HEK293 (cell line): Measurements from ENCODE around the gene ANAPC2.
A peak's percentile ranks its signal among the peaks of the same experiment; 100 is the strongest.

Source experiments
- EGR2 ChIP-seq: fragments of 450-650 bp; formaldehyde crosslinking; IDR thresholded peaks from 2 replicates; pipeline ENCODE4 v1.5.1; 2016; ENCODE audit warnings: low read depth, missing biosample characterization, missing genetic modification characterization
- FEZF1 ChIP-seq: fragments of 450-650 bp; formaldehyde crosslinking; IDR thresholded peaks from 2 replicates; pipeline ENCODE4 v1.5.1; 2016; ENCODE audit warnings: missing biosample characterization, missing genetic modification characterization
- KLF16 ChIP-seq: fragments of 450-650 bp; formaldehyde crosslinking; IDR thresholded peaks from 2 replicates; pipeline ENCODE4 v1.5.1; 2017; ENCODE audit warnings: missing biosample characterization, missing genetic modification characterization
- KLF8 ChIP-seq: fragments of 450-650 bp; formaldehyde crosslinking; IDR thresholded peaks from 2 replicates; pipeline ENCODE4 v1.5.1; 2016; ENCODE audit warnings: missing biosample characterization, missing genetic modification characterization
- SP2 ChIP-seq: fragments of 450-650 bp; formaldehyde crosslinking; IDR thresholded peaks from 2 replicates; pipeline ENCODE4 v1.5.1; 2016; ENCODE audit warnings: missing biosample characterization, missing genetic modification characterization
- YY2 ChIP-seq: fragments of 450-650 bp; formaldehyde crosslinking; IDR thresholded peaks from 2 replicates; pipeline ENCODE4 v1.5.1; 2016; ENCODE audit warnings: missing biosample characterization, missing genetic modification characterization
- ZBTB1 ChIP-seq: fragments of 450-650 bp; formaldehyde crosslinking; IDR thresholded peaks from 2 replicates; pipeline ENCODE4 v1.5.1; 2016; ENCODE audit warnings: missing biosample characterization, missing genetic modification characterization
- ZBTB20 ChIP-seq: fragments of 450-650 bp; formaldehyde crosslinking; IDR thresholded peaks from 2 replicates; pipeline ENCODE4 v1.5.1; 2016; ENCODE audit warnings: missing biosample characterization, missing genetic modification characterization
- ZFP41 ChIP-seq: fragments of 450-650 bp; formaldehyde crosslinking; IDR thresholded peaks from 2 replicates; pipeline ENCODE4 v1.5.1; 2016; ENCODE audit warnings: missing biosample characterization, missing genetic modification characterization, borderline replicate concordance
- ZNF16 ChIP-seq: fragments of 450-650 bp; formaldehyde crosslinking; IDR thresholded peaks from 2 replicates; pipeline ENCODE4 v1.5.1; 2016; ENCODE audit warnings: low read depth, missing biosample characterization, missing genetic modification characterization
- ZNF335 ChIP-seq: fragments of 450-650 bp; formaldehyde crosslinking; conservative IDR thresholded peaks from 2 replicates; pipeline ENCODE4 v1.5.1; 2016; ENCODE audit warnings: missing biosample characterization, missing genetic modification characterization
- ZNF423 ChIP-seq: fragments of 450-650 bp; formaldehyde crosslinking; IDR thresholded peaks from 2 replicates; pipeline ENCODE4 v1.5.1; 2016; ENCODE audit warnings: missing biosample characterization, missing genetic modification characterization
- ZNF501 ChIP-seq: fragments of 450-650 bp; formaldehyde crosslinking; IDR thresholded peaks from 2 replicates; pipeline ENCODE4 v1.5.1; 2016; ENCODE audit warnings: missing biosample characterization, missing genetic modification characterization
- ZNF510 ChIP-seq: fragments of 450-650 bp; formaldehyde crosslinking; IDR thresholded peaks from 2 replicates; pipeline ENCODE4 v1.5.1; 2018; ENCODE audit warnings: mild to moderate bottlenecking, missing genetic modification characterization, missing biosample characterization; ENCODE audit not compliant: insufficient replicate concordance
- ZNF518A ChIP-seq: fragments of 450-650 bp; formaldehyde crosslinking; conservative IDR thresholded peaks from 2 replicates; pipeline ENCODE4 v1.5.1; 2016; ENCODE audit warnings: low read depth, missing biosample characterization, missing genetic modification characterization
- ZNF580 ChIP-seq: fragments of 450-650 bp; formaldehyde crosslinking; IDR thresholded peaks from 2 replicates; pipeline ENCODE4 v1.5.1; 2016; ENCODE audit warnings: missing biosample characterization, missing genetic modification characterization
- ZNF654 ChIP-seq: fragments of 450-650 bp; formaldehyde crosslinking; IDR thresholded peaks from 2 replicates; pipeline ENCODE4 v1.5.1; 2016; ENCODE audit warnings: low read depth, missing biosample characterization, missing genetic modification characterization
- ZNF660 ChIP-seq: fragments of 450-650 bp; IDR thresholded peaks from 2 replicates; pipeline ENCODE4 v1.5.1; 2018; ENCODE audit warnings: missing biosample characterization, mild to moderate bottlenecking, missing genetic modification characterization
- ZNF768 ChIP-seq: fragments of 450-650 bp; formaldehyde crosslinking; IDR thresholded peaks from 2 replicates; pipeline ENCODE4 v1.5.1; 2018; ENCODE audit warnings: missing biosample characterization, mild to moderate bottlenecking, missing genetic modification characterization
- ZNF776 ChIP-seq: fragments of 450-650 bp; formaldehyde crosslinking; IDR thresholded peaks from 2 replicates; pipeline ENCODE4 v1.5.0; 2017; ENCODE audit warnings: missing biosample characterization, missing genetic modification characterization, borderline replicate concordance
- ZNF830 ChIP-seq: fragments of 450-650 bp; IDR thresholded peaks from 2 replicates; pipeline ENCODE4 v1.5.0; 2018; ENCODE audit warnings: missing biosample characterization, missing genetic modification characterization, low read depth, mild to moderate bottlenecking, moderate library complexity
- ZSCAN30 ChIP-seq: fragments of 450-650 bp; IDR thresholded peaks from 2 replicates; pipeline ENCODE4 v1.5.1; 2018; ENCODE audit warnings: missing biosample characterization, mild to moderate bottlenecking, missing genetic modification characterization, moderate library complexity
- ZXDB ChIP-seq: fragments of 450-650 bp; formaldehyde crosslinking; IDR thresholded peaks from 2 replicates; pipeline ENCODE4 v1.5.1; 2016; ENCODE audit warnings: missing biosample characterization, missing genetic modification characterization
- TF ChIP-seq, protein P1 (sequence below): fragments of 450-650 bp; formaldehyde crosslinking; IDR thresholded peaks from 2 replicates; pipeline ENCODE4 v1.5.1; 2016; ENCODE audit warnings: missing biosample characterization, missing genetic modification characterization
- TF ChIP-seq, protein P2 (sequence below): fragments of 450-650 bp; formaldehyde crosslinking; IDR thresholded peaks from 2 replicates; pipeline ENCODE4 v1.5.1; 2017; ENCODE audit warnings: missing biosample characterization, missing genetic modification characterization
- TF ChIP-seq, protein P3 (sequence below): fragments of 450-650 bp; formaldehyde crosslinking; IDR thresholded peaks from 2 replicates; pipeline ENCODE4 v1.5.1; 2016; ENCODE audit warnings: missing biosample characterization, missing genetic modification characterization, borderline replicate concordance

ANAPC2 gene

DNA sequence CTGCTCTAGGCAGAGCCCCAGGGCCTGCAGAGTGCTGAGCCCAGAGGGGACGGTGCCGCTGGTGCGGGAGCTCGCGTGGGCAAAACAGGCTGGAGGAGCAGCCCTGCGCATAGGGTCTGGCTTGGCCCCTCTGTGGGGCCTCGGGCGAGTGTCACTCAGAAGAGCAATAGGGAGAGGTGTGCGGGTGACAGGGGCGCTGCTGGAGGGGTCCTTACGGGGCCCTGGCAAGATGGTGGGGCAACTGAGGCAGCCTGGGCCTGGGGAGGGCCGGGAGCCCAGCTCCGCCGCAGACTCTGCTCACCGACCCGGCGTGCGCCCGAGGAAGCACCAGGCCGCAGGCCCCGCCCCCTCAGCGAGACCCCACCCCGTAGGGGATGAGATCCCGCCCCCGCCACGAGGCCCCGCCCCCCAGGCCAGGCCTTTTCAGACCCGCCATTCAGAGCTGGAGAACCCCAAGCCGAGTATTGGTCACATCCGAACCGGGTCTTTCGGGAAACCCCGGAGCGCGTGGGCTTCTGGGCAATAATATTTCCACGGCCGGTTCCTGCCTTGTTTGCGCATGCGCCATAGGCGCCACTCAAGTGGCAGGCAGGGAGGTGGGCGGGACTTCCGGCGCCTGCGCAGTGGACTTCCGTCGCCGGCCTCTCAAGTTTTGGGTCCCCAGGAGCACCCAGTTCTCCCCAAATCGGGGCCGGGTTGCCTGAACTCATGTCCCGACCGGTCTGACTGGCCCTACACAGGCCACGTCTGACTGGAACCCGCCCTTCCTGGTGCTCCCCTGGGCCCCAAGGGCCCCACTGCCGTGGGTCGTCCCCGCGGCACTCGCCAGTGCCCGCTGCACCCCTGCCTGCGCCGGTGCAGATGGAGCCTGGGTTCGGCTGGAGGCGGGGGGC lies 35.0 kb upstream of the ANAPC2 start (continued):
- TF ChIP-seq, protein P1, sequence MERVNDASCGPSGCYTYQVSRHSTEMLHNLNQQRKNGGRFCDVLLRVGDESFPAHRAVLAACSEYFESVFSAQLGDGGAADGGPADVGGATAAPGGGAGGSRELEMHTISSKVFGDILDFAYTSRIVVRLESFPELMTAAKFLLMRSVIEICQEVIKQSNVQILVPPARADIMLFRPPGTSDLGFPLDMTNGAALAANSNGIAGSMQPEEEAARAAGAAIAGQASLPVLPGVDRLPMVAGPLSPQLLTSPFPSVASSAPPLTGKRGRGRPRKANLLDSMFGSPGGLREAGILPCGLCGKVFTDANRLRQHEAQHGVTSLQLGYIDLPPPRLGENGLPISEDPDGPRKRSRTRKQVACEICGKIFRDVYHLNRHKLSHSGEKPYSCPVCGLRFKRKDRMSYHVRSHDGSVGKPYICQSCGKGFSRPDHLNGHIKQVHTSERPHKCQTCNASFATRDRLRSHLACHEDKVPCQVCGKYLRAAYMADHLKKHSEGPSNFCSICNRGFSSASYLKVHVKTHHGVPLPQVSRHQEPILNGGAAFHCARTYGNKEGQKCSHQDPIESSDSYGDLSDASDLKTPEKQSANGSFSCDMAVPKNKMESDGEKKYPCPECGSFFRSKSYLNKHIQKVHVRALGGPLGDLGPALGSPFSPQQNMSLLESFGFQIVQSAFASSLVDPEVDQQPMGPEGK, result peak; percentile 95
- TF ChIP-seq ZNF501 (tag by site-specific recombination) (0 out of 2 replicates have a peak, but pooled peaks have one; percentile 58), ZNF518A (tag by site-specific recombination) (peak; percentile 63), ZNF580 (tag by site-specific recombination) (no peak), KLF16 (tag by site-specific recombination) (peak; percentile 50; the same call in 1 of the 2 replicates), ZBTB1 (tag by site-specific recombination) (no peak), ZNF768 (tag by site-specific recombination) (no peak), YY2 (no peak), ZNF830 (tag by site-specific recombination) (no peak), SP2 (tag by site-specific recombination) (peak; percentile 90), ZNF16 (tag by site-specific recombination) (no peak), ZNF335 (peak; percentile 88), ZFP41 (tag by site-specific recombination) (no peak), ZSCAN30 (tag by site-specific recombination) (0 out of 2 replicates have a peak, but pooled peaks have one; percentile 50), EGR2 (tag by site-specific recombination) (peak; percentile 52), FEZF1 (peak; percentile 37; the same call in 1 of the 2 replicates), ZNF660 (peak; percentile 71; the same call in 1 of the 2 replicates), ZBTB20 (tag by site-specific recombination) (no peak), ZNF654 (no peak), ZNF776 (tag by site-specific recombination) (no peak), ZXDB (tag by site-specific recombination) (peak; percentile 98), KLF8 (tag by site-specific recombination) (no peak), ZNF510 (tag by site-specific recombination) (no peak), ZNF423 (tag by site-specific recombination) (no peak)
- TF ChIP-seq, protein P2, sequence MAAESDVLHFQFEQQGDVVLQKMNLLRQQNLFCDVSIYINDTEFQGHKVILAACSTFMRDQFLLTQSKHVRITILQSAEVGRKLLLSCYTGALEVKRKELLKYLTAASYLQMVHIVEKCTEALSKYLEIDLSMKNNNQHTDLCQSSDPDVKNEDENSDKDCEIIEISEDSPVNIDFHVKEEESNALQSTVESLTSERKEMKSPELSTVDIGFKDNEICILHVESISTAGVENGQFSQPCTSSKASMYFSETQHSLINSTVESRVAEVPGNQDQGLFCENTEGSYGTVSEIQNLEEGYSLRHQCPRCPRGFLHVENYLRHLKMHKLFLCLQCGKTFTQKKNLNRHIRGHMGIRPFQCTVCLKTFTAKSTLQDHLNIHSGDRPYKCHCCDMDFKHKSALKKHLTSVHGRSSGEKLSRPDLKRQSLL (tag by site-specific recombination), result no peak
- TF ChIP-seq, protein P3, sequence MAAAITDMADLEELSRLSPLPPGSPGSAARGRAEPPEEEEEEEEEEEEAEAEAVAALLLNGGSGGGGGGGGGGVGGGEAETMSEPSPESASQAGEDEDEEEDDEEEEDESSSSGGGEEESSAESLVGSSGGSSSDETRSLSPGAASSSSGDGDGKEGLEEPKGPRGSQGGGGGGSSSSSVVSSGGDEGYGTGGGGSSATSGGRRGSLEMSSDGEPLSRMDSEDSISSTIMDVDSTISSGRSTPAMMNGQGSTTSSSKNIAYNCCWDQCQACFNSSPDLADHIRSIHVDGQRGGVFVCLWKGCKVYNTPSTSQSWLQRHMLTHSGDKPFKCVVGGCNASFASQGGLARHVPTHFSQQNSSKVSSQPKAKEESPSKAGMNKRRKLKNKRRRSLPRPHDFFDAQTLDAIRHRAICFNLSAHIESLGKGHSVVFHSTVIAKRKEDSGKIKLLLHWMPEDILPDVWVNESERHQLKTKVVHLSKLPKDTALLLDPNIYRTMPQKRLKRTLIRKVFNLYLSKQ (tag by site-specific recombination), result no peak
